Embryonic facial prominence (tissue), 1 donor: ENCODE measurements around the gene CLEC18B.
"Not testable (repeated sequence)": the region's sequence is repeated elsewhere in the genome, so short reads cannot be mapped to it uniquely, and the experiment has no call there.

Experiments
- DNase-seq: peaks from one replicate; pipeline ENCODE4 v3.0.0-alpha.2; 2016; ENCODE audit errors: extremely low spot score

CLEC18B gene

DNA sequence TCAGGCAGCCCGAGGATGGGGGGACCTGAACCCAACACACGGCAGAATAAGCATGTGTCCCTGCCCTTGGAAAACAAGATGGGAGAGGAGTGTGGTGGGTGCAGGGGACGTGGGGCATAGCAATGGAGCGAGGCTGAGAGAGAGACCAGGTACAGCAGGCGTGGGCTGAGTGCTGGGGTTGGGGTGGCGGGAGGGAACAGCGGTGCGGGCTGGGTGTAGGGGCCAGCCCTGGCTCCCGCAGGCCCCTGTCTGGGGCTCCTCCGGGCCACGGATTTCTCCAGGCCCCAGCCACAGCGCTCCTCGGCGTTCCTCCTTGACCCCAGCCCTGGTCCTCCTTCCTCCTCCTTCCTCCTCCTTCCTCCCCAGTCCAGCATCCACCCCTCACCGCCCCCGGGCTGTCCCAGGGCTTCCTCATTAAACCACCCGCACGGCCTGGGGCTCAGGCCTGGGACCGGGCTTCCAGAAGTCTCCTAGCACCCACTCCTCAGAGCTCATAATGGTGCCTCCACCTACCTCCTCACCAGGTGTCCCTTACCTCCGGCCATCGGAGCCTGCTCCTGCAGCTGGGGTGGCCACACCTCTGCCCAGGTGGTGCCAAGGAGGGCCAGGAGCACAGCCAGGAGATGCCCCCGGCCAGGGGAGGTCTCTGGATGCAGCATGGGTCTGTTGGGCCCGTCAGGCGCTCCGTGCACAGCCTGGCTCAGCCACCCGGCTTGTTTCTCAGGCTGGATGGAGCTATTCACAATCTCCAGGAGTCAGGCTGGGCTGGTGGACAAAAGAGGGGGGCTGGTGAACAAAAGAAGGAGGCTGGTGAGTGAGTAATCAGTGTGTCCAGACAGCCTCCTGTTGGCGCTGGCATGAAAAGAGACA lies at the start of gene CLEC18B:
CLEC18B (minus strand) TSS at position 867 of the 870 bp plus-strand sequence; CDS start at position 659, 208 bp downstream.
- DNase-seq, result not testable (repeated sequence)

DNA sequence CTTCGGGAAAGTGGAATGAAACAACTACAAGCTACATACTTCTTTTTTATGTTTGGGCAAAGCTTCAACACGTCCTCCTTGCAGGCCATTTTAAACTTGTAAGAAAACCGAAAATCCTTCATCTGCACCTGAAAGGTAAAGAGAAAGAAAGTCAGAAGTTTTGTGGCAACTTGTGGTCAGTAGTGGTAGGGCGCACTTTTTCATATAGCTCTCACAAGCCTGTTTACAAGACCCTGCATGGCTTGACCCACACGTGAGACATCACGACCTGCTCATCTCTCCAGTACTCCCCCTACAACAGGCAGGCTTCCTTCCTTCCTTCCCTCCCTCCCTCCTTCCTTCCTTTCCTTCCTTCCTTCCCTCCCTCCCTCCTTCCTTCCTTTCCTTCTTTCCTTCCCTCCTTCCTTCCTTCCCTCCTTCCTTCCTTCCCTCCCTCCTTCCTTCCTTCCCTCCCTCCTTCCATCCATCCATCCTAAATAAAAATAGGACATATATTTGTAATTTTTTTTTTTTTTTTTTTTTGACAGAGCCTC lies 48.7 kb upstream of the CLEC18B start:
- DNase-seq, result no peak

DNA sequence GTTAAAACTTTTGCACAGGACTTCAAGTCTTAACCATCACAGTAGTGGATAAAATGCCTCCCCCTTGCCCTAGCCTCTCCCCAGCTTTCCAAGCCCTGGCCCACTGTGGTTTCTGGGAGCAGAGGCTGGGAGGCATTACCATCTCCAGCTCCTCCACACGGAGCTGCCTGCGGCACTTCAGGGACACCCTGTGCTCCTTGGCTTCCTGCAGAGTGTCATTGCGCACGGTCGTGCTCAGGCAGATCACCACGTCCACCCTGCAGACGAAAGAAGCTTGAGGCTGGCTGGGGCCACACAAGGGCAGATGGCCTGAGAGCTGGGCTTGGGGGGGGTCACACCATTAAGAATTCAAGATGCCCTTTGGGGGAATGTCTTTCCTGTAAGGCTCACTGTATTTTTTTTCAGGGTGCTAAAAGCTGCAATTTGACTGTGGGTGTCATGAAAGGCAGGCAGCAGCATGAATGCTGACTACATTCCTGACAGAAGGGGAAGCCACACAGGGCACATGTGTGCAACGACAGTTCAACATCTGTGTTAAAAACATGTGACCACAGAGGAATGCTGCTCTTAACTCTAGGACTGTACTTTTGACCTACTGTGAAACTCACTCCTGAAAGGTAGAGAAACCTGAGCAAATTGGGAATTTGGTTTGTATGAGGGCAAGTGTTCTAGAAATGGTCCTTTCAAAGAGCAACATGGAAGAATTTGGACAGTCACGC lies 47.7 kb upstream of the CLEC18B start:
- no peak for DNase-seq

DNA sequence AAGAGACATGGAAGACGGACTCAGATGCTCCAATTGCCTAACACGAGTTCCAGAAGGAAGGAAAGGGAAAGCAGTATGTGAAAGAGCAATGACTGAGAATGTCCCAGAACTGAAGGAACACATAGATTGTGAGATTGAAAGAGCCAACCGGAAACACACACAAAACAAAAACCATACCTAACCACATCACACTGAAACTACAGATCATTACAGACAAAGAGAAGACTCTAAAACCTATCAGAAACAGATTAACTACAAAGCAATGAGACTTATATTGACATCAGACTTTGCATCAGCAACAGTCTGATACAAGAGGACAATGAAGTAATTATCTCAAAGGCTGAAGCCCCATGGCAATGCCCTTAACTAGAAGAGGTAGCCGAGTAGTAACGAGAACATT lies 45.6 kb upstream of the CLEC18B start:
- DNase-seq, result no peak

DNA sequence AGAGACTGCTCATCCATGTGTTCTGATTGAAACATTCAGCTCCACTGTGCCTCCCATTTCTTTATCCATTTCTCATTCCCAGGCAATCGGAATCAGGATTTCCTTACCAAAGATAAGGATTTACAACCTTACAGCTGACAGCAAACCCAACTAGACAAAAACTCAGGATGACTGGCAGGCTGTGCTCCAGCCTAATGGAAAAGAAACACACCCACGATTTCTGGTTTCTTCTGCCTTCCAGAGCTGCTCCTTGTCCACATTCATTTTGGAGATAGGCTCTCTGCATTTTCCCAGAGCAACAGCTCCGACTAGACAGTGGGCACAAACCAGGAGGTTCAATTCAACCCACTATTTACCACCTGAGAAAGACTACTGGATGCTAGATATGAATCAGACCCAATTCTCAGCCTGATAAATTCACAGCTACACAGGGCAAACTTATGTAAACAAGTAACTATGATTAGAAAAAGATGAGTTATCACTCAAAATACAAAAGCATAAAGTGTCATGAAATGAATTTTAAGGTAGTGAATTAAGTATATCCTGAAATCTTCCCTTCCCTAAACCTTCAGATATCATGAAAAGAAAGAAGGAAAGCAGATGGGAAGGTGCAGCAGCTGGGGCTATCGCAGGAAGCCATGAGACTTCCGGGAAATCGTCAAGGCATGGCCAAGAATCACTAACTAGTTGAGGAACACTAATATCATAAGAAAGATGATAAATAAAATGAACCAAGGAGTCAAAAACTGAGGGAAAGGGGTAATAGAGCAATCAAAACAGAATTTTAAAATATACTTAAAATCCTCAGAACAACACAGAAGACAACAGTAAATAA lies 44.8 kb upstream of the CLEC18B start:
- no peak for DNase-seq

DNA sequence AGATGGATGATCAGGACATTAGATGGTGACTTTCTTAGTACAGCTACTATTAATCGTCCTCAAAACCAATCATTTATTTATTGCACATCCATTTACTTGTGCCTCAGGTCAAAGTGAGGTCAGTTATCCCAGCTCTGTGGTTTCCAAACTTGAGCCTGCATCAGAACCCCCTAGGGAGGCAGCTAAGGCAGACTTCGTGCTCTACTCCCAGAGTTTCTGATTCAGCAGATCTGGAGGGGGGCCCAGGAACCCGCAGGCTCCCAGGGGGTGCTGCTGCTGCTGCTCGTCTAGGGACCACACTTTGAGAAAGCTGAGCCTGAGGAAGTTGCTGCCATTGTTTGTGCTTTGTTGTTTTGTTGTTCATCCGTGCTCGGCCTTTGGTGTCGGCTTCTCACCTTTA lies 44.0 kb upstream of the CLEC18B start:
- no peak for DNase-seq

DNA sequence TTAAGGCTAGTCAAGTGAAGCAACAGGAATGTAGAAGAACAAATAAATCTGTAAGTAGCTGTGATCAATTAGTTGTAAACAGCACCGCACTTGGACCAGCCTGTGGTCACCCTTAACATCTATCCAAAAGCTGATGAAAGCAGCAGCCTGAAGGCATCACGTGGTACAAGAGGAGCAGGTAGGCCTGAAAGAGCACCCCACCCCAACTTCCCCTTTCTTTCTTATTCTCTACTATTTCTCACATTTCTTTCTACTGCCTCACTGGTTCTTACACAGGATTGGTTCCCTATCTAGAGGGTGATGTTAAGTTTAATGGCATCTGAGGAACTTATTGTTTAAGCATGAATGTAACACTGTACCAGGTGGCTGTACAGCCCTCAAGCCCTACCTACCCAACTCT lies 42.6 kb upstream of the CLEC18B start:
- DNase-seq, result no peak

DNA sequence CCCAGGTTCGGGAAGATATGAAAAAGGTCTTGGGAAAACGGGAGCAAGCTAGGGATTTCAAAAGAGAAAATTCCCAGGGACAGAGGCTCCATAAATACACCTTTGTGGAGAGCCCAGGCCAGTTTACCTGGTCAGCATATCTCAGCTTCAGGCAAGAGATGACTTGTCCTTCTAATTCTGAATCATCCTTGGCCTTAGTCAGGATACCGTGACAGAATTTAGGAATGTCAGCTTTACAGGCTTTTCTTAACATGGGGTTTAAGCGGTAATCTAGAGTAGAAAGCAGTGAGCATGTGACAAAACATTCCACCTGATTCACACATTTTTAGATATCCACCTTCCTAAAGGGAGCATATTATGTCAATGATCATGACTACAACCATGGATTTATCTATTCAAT lies 41.1 kb upstream of the CLEC18B start:
- DNase-seq, result no peak

DNA sequence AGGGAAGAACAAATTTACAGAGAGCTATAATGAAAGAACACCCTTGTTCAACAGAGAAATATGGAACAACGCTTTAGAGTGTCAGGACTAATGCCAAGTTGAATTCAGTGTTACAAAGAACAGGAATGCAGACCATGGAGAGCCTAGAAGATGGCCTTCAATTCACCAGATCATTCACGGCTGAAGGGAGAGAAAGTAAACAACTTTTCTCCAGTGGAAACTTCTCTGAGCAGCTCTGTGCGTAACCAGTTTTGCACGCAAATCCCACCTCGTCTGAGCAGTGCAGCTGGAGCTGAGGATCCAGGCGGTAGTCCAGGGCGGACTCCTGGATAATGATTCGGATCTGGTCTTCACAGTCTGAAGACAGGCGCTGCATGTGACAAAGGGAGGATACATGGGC lies 40.5 kb upstream of the CLEC18B start:
- DNase-seq, result no peak

DNA sequence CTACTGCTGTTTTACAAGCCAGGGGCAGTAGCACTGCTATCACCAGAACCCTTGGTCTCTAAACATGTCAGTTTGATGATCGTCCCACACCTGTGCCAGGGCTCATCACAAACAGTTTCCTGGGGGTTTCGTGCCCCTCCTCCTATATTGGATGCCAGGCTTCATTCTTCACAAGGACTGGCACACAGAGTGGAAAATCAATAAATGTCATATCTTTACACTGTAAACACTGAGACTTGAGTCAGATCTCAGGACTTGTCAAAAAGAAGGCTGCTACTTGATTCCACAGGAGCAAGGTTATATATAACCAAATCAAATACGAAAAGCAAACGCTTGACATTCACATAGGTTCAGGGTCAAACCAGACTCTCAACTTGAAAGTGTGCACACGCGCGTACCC lies 39.3 kb upstream of the CLEC18B start:
- no peak for DNase-seq

DNA sequence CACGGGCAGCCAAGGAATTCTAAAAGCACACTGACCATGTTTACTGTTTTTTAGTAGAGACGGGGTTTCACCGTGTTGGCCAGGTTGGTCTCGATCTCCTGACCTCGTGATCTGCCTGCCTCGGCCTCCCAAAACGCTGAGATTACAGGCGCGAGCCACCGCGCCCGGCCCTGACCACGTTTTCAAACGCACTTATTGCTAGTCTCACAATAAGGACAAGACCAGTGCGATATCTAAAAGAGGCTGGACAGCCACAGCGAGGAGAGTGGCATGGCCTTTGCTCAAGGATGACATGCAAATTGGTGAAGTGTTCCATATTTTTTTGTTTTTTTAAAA lies 35.0 kb upstream of the CLEC18B start:
- DNase-seq, result no peak

DNA sequence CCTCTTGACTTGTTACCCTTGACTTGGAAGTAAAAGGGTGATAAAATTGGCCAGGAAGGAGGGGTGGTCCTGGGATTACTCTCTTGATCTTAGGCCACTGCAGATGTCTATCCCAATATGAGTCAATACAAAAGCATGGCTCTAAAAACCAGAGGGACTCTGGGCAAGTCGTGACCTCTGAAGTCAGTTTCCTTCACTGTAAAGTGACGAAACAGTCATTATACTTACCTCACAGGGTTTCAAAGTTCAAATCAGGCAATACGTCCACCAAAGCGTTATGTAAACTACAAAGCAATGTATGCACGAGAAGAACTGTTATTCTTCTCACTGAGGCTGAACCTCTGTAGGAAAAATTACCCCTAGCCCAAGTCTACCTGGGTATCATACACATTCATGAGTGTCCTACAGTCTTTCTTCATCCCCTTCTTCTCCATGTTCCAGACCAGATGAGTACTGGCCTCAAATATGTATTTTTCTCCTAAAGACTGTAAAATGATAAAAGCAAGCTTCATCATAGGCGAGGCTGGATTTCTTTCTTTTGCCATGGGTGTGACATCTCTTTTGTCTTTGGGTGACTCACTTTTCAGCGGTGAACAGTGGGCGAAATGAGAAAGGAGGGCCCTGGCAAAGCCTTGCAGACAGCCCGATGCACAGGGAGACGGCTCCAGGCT lies 34.5 kb upstream of the CLEC18B start:
- no peak for DNase-seq

DNA sequence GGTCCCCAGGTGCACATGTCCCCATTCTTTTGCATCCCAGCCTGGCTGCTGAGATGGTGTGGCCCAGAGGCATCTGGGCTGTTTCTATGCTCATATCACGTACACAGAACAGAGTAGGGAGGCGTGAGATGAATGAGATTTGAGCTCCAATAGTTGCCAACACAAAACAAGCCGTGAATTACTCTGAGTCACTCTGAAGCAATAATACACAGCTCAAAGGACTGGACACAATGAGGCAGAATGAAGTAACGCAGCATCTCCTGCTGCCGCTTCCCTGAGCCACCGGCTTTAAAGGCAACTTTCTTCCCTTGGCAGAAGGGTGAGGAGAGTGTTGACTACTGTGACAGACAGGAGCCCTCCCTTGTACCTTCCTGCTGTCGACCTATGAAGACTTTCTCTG lies 33.9 kb upstream of the CLEC18B start:
- no peak for DNase-seq

DNA sequence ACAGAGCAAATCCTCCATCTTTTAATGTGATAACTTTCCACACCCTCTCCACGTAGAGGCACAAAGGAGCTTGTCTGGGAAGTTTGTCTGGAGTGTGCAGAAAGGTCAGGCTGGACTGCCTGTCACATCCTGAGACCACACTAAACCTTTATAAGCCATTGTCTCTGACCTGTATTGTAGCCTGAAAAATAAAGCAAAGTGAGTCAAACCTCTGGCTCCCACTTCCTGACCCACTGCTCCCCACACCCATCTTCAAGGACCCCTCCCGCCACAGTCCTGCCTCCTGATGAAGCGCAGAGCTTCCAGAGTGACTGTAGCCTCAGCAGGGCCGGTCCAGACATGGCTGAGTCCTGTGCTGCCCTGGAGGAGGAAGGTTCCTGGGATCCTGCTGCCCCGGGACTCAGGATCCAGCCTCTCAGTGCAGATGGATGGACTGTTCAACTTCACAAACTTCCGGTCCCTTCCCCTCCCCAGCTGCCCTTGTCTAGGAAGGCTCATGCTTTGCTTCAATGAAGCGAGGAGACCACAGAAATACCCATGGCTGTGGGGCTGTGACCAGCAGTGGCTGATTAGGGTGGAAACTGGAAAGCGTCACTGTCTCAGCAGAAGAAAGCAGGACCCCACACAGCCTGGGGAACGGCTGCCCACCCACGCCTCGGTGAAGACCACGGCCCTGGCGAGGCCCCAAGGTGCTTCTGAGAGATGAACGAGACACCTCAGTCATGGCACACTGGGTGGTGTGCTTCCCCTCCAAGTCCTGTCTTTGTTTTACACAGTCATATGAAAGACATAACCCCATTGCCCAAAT lies 30.9 kb upstream of the CLEC18B start:
- no peak for DNase-seq

DNA sequence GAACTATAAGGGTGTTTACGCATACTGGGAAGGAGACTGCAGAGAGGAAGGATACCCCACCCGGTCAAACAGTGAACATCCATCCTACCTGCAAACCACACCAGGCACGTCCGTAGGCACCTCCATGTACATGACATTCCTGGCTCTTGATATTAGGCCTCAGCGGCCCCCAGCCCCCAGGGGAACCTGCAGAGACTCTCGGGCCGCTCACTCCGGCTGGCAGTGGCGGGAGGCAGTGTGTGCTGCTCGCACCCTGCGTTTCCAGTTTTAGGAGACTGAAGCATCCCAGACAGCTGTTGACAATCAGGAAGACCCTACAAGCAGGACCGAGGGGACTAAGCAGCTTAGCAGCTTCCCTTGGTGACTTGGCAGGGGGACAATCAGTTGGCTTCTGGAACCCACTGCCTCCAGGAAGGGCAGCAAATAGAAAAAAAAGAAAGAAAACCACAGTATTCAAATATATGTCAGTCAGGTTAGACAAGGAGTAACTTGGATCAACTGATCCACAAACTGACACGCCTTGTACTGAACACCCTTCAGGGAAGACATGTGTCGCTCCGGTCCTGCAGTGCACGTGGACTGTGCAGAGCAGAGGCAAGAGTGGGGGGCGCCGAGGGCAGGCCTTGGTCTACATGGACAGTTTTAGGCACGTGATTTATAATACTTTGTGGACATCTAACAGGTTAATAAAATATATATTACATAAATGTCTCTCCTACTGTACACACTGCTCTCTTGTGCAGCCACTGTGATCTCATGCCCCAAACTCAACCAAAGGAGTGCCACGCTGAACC lies 29.9 kb upstream of the CLEC18B start:
- DNase-seq, result no peak

DNA sequence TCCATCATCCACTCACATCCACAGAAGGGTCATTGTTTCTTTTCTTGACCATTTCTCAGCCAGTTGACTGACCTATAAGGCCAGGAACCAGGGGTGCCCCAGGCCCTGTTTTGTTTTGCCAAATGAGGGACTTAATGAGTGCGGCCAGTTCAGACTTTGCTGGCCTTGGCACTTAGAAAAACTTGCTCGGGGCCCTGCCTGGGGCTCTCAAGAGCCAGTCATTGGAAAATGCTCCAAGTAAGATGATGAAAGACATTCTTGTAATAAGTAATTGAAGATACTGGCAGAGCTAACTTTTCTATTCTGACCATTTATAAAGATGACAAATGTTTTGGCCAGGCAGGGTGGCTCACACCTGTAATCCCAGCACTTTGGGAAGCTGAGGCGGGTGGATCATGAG lies 29.0 kb upstream of the CLEC18B start:
- DNase-seq, result no peak

DNA sequence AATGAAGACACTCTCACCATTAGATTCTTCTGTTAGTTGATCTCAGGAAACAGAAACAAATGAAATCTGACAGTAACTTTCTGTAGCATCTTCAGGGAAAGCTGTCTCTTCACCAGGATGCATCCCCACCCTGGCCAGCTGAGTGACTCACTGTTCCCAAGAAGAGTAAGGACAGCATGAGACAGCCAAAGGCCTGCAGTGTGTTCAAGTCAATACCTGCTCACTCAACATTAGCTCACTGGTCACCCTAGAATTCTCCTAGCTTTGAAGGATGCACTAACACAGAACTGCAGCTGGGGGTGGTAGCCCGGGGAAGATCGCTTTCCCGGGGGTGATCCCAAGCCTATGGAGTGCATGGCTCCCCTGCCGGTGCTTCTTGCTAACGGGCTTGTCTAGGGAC lies 28.2 kb upstream of the CLEC18B start:
- DNase-seq, result no peak

DNA sequence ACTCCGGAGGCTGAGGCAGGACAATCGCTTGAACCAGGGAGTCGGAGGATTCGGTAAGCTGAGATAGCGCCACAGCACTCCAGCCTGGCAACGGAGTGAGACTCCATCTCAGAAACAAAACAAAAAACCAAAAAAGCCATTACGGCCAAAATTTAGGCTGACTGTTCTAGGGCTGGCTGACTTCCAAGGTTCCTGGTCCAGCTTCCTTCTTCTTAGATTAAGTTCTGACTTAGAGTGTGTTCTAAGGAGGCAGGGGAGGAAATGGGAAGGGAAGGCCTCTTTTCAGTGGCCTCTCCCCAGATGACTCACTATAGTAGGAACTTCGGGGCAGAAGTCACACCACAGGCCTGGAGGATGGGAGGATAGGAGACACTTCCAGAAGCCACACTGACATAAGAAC lies 27.7 kb upstream of the CLEC18B start:
- no peak for DNase-seq

DNA sequence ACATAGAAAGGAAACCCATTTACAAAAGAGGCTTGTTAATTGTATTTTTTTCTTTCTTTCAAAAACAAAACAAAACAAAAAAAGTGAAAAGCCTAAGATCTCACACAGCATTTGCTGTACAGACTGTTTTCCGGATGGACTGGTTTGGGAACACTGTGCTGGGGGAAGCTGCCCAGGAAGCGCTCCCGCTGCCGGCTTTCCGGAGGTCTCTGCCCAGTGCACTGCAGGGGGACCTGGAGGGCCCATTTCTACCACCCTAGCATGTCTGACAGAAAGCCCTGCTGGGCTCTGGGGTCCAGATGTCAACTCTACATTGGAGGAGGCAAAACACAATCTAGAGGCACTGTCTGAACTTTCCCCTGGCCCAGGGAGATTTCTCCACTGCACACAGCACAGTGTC lies 26.3 kb upstream of the CLEC18B start:
- DNase-seq, result no peak

DNA sequence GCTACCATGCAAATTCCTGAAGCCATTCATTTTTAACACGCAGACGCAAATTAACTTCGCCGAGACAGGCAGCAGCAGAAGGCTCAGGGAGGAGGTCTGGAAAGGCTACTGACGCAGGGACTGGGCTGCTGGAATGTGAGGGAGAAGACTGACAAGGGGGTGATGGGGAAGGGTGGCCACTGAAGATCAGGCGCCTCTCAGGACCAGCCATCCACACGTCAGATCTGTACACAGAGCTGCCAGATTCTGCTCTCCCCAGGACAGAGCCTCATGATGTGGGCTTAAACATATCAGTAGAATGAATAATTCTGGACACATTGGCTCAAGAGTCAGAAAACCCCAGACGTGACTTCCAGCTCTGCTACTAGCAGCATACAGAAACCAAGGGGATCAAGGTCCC lies 25.6 kb upstream of the CLEC18B start:
- no peak for DNase-seq
